HL-60/S4 (cell line): ENCODE results near the gene ZNF219.

Source experiments
- in situ Hi-C: fragments of 300-500 bp; cut with MboI; formaldehyde crosslinking; loops from 2 replicates; pipeline ENCODE4 v1.14.3; 2022; ENCODE audit warnings: low sequenced_read_pairs

Gene ZNF219

DNA sequence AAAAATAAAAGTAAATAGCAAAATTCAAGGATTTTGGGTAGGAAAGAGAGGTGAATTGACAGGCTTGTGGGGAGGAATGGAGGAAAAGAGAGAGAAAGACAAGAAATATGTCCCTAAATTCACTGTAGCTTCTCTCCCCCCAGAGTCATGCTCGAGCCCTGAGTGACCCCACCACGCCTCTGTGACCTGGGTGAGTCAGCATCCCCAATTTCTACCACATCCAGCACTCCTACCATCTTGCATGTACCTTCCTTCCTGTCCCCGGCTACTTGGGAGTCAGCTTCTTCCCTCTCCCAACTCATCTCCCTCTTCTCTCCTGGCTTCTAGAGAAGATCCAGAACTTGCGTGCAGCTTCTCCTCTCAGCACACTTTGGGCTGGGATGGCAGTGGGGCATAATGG is 9.8 kb downstream of the ZNF219 start:
- in situ Hi-C loops = no loop called here

GRCh38 chr14:21087294-21088091 is 11.0 kb downstream of the ZNF219 start:
- in situ Hi-C loops = no loop called here

DNA sequence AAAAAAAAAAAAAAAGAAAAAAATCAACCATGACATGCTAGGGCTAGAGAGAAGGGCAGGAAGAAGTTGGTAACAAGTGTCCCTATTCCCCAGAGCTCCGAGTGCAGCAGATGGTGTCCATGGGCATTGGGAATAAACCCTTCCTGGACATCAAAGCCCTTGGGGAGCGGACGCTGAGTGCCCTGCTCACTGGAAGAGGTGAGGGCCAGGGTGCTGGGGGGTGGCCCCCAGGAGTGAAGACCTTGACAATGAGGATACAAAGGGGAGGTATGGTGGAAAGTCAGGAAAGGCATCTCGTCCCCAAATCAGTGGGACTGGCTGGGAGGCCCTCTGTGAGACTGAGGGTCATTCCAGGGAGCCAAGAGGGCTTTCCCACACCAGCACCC is 11.6 kb downstream of the ZNF219 start:
- in situ Hi-C loops = no loop called here

DNA sequence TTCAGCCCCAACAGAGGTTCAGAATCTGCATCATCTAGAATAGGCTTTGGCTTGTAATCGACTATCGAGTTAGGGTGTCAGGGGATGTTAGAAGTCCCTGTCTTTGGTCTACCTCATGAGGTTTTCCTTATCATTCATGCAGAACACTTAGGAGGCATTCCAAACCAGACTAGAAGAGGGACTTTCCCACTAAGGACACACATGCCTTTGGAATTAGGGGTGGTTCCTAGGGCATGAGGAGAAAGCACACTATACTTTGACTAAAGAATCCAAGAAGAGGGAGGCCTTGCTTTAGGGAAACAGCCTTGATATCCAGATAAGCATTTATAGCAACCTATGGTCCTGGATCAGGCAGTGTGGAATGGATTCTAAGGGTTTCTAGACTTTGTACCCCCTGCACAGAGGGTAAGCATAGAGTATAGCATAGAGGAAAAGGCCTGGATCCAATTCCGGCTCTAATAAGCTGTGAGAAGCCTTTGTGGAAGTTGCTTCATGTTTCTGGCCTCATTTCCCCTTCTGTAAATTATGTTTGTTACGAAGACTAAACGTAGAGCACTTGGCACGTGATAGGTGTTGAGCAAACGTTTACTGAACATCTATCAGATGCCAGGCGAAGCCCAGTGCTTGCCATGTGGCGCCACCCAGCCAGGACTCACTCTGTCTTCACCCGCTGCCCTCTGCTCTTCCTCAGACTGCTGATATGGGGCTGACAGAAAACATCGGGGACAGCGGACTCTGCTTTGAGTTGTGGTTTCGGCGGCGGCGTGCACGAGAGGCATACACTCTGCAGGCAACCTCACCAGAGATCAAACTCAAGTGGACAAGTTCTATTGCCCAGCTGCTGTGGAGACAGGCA is 13.2 kb downstream of the ZNF219 start:
- in situ Hi-C loops = no loop called here

DNA sequence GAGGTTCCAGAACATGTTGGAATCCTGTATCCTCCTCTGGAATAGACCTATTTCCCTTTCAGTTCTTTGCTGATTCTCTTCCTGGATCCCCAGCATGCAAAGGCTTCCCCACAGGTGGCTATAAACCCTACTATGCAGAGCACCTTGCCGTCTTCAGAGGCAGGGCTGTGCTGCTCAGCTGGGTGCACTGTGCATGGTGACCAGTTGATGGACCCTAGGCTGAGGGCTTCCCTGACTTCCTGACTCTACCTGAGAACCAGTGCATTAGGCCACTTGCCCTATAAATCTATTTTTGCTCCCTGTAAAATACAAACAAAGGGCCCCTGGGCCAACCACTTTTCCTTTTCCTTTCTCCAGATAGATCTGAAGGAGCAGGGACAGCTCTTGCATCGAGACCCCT is 14.1 kb downstream of the ZNF219 start:
- in situ Hi-C loops = no loop called here

DNA sequence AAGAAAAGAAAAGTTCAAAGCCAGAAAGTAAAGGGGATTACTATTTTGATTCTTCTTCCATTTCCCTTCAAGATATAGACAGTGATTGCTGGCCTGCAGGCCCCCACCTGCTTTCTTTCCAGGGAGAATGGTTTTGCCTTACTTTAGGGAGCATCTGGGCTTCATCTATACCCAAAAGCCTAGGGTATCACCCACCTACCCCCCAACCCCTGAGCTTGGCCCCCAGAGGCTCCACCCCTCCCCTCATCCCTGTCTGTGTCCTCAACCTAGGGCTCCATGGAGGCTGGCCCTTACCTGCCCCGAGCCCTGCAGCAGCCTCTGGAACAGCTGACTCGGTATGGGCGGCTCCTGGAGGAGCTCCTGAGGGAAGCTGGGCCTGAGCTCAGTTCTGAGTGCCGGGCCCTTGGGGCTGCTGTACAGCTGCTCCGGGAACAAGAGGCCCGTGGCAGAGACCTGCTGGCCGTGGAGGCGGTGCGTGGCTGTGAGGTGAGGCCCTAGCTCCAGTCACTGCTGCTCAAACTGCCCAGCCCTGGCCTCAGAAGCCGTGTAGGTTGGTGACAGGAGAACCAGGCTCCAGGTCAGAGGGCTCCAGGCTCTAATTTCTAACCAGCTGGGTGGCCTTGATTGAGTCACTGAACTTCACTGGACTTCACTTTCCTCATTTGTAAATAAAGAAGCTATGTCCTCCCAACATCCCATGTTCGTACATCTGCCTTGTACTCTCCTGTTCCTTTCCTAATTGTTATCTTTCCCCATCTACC is 14.7 kb downstream of the ZNF219 start:
- in situ Hi-C loops = no loop called here

- in situ Hi-C loops = no loop called here
Measured at GRCh38 chr14:21081521-21082142, 16.8 kb downstream of the ZNF219 start.

GRCh38 chr14:21078726-21079125 is 19.7 kb downstream of the ZNF219 start:
- in situ Hi-C loops = no loop called here

- in situ Hi-C loops = no loop called here
Measured at GRCh38 chr14:21078287-21078686, 20.2 kb downstream of the ZNF219 start.

DNA sequence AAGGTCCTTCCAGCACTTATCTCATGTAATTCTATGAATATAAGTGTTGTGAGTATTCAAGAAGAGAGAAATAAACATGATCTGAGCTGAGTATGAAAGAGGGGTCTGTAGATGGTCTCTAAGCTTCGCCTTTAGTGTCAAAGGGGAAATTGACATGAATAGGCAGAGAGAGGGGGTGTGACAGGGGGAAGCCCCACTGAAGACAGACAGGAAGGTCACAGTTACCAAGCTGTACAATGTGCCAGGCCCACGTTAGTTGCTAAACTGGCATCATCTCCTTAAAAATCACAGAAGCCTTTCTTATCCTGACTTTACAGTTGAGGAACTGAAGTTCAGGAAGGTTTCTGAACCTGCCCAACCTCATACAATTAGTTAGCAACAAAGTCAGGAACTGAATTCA is 20.8 kb downstream of the ZNF219 start:
- in situ Hi-C loops = no loop called here

DNA sequence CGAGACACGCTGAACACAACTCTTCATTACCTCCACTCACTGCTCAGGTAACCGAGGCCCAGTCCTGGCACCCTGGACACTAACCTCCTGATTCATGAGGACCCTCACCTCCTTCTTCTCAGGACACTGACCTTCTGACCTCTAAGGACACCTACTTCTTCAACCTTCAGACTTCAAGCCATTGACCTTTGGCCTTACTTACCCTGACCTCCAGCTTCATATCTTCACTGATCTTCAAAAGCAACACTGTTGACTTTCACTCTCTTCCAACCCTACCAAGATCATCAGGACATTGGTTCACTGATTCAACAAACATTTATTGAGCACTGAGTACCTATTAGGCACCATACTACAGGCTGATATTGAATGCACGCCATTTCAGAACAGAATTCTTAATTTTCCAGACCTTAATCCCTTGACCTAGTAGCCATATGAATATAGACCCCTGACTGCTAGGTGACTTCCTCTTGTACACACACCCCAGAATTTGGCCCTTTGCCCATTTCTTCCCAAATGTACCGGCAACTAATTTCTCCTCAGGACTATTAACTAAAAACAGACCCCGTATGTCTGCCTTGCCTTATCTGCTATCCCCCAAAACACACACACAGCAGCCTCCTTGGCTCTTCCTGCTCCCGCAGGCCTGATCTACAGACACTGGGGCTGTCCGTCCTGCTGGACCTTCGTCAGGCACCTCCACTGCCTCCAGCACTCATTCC is 22.6 kb downstream of the ZNF219 start:
- in situ Hi-C loops = no loop called here

GRCh38 chr14:21074398-21075272 is 23.8 kb downstream of the ZNF219 start:
- in situ Hi-C loops = no loop called here

GRCh38 chr14:21073921-21074320 is 24.5 kb downstream of the ZNF219 start:
- in situ Hi-C loops = no loop called here

DNA sequence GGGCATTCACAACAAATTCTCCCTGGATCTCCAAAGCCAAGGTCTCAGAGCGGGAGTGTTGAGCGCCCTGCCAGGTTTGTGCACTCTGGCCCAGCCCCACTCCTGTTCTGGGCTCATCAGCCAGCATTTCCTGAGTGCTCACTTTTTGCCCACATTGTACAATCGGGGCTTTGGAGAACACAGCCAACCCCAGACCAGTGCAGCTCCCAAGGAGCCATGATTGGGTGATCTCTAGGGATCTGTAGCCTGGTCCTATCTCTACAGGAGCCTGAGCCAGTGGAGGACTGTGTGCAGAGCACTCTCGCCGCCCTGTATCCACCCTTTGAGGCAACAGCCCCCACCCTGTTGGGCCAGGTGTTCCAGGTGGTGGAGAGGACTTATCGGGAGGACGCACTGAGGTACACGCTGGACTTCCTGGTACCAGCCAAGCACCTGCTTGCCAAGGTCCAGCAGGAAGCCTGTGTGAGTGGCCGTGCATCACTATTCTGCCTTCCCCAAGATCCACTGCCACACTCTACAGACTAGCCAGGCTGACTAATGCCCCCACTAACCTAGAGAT is 25.6 kb downstream of the ZNF219 start:
- in situ Hi-C loops = no loop called here

GRCh38 chr14:21072031-21072473 is 26.4 kb downstream of the ZNF219 start:
- in situ Hi-C loops = no loop called here

DNA sequence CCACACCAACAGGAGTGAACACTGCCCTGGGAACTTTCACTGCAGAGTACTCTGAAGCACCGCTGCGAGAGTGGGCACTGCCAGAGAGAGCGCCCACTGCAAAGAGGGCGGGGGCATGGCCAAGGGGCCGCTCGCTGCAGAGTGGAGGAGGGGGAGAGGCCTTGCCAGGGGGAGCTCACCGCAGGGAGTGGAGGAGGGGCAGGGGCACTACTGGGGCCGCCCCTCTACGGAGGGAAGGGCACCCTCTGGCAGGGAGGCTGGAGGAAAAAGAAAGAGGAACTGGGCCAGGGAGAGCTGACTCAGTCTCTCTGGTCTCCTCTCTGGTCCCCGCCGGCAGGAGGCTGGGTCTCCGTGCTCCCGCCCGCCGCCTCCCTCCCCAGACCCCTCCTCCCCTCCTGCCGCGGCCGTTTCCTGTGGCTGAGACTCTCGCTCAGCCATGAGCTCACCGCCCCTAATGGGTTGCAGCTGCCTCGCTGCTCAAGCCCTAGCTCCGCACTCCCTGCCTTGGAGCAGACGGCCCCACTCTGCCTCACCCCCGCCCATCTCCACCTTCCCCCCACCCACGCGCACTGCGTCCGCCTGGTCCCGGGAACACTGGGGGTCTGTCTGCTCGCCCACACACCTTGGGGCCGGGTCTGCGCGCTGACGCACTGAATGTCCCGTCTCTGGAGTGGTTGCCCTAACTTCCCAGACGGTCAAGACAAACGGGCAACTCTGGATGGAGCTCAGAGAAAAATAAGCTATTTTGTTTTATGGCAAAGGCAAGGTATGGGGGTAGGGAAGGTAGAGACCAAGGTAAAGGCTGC is 27.0 kb downstream of the ZNF219 start:
- in situ Hi-C loops = no loop called here

GRCh38 chr14:21070610-21071224 is 27.7 kb downstream of the ZNF219 start:
- in situ Hi-C loops = no loop called here
